GM19468 (cell line): ENCODE results near the gene PIRT.

Experiments
- ATAC-seq: cut with Tn5 transposase; IDR thresholded peaks from one replicate; pipeline ENCODE4 v1.9.1; 2021; ENCODE audit warnings: mild to moderate bottlenecking, moderate library complexity, moderate number of reproducible peaks; ENCODE audit not compliant: unreplicated experiment; ENCODE audit errors: extremely low read depth

Gene PIRT

GRCh38 chr17:10824874-10825273 lies 13.0 kb downstream of the PIRT start:
- no peak for ATAC-seq

DNA sequence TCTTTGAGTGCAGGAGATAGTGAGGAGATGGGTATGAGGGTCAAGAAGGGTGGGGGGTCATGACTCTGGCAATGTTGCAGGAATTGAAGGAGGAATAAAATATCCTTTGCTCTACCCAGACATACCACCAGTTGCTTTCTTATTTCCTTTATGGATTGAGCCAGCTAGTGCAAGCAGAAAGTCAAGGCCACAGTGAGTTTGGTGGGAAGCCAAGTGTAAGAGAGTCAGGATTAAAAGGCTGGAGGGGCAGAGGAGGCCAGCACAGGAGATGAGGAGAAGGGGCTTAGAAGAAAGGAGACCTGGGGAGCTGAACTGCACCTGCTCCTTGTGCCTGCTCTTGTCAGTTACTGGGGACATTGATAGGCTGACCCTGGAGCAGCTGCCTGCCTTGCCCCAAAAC lies 16.1 kb downstream of the PIRT start:
- no peak for ATAC-seq

- ATAC-seq = no peak
Measured at GRCh38 chr17:10821054-10821453, 16.8 kb downstream of the PIRT start.

GRCh38 chr17:10815319-10815718 lies 22.6 kb downstream of the PIRT start:
- no peak for ATAC-seq

DNA sequence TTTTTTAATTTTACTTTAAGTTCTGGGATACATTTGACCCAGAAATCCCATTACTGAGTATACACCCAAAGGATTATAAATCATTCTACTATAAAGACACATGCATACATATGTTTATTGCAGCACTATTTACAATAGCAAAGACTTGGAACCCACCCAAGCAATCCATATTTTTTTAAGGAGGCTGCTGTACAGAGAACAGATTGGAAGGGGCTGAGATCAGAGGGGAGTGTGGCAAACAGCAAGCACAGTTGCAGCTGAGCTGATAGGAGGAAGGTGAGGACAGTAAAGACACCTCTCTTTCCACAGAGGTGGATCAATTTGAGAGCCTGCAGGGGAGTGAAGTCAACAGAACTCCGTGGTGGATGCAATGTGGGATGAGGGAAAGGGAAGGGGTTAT lies 23.8 kb downstream of the PIRT start:
- ATAC-seq = no peak

GRCh38 chr17:10812674-10813073 lies 25.2 kb downstream of the PIRT start:
- ATAC-seq = no peak

GRCh38 chr17:10809605-10810004 lies 28.3 kb downstream of the PIRT start:
- no peak for ATAC-seq

DNA sequence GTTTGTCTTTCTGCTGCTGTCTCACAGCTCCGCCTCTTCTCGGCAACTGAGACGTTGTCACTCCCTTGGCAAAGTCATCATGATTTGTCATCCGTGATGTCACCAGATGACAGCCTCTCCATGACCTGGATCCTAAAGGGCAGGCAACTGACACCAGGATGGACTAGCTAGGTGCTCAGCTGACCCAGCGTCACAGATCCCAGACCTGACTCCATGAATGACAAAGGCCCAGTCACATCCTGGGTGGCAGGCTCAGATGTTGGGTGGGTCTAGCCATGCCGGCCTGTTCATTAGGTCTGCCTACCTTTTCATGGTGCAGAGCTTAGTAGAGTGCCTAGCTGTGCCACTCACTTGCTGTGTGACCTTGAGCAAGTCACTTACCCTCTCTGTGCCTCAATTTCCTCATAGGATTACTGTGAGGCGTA lies 30.2 kb downstream of the PIRT start:
- ATAC-seq = no peak

- ATAC-seq = no peak
Measured at GRCh38 chr17:10806545-10807262, 31.2 kb downstream of the PIRT start.

GRCh38 chr17:10805911-10806310 lies 32.0 kb downstream of the PIRT start:
- ATAC-seq = no peak

- no peak for ATAC-seq
Measured at GRCh38 chr17:10804546-10804945, 33.3 kb downstream of the PIRT start.

- no peak for ATAC-seq
Measured at GRCh38 chr17:10803830-10804475, 33.9 kb downstream of the PIRT start, which contains the start of gene TMEM238L. Gene TMEM238L, minus strand, starts transcription at chr17:10804099. Its CDS starts 136 bp downstream, at chr17:10803963.

GRCh38 chr17:10803350-10803749 lies 34.5 kb downstream of the PIRT start:
- ATAC-seq = no peak

- ATAC-seq = no peak
Measured at GRCh38 chr17:10802496-10803284, 35.2 kb downstream of the PIRT start.

- ATAC-seq = no peak
Measured at GRCh38 chr17:10799407-10799806, 38.5 kb downstream of the PIRT start.

- no peak for ATAC-seq
Measured at GRCh38 chr17:10798910-10799309, 39.0 kb downstream of the PIRT start.

DNA sequence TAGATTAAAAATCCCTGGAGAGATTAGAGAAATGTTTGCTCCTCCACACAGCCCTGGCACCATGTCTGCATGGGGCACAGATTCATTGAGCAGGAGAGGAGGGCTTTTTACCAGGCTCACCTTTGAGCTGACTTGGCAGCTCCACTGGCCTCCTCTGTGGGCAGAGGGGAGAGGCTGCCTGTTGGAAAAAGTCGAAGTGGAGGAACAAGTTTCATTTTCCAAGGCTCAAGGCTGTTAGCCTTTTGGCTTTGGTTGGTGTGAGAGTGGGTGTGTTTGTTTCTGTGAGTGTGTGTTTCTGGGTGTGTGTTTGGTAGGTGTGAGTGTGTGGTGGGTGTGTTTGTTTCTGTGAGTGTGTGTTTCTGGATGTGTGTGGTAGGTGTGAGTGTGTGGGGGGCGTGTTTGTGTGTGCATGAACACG lies 39.5 kb downstream of the PIRT start:
- ATAC-seq = no peak

DNA sequence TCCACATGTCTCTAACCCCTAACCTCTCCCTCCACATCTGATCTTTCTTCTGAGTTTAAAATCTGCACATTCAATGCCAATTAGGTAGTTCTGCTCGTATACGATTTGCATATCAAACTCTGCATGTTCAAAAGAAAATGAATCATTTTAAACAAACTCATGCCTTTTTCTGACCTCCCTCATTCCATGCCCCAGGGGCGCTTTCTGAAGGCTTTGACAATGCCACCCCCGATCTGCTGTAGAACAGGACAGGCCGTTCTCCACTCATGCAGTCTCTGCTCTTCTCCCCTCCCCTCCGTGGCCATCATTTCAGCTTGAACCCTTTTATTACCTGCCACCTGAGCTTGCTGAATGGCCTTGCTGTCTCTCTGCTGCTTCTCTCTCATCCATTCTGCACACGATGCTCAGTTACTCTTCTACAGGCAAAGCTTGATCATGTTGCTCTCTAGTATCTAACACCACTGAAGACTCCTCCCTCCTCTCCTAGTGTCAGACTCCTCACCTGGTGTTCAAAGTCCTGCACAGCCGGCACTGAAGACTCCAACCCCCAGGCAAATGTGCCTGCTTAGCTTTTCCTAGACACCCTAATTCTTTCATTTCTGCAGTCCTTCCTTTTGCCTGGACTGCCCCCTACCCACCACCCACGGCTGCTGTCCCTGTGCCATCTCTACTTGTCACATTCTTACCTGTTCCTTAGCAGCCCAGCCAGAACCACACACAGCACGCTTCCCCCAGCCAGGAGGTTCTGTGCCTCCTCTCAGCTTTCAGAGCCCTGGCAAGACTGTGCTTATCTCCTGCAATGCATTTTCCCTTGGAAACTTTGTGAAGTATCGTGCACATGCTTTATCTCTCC lies 40.2 kb downstream of the PIRT start:
- no peak for ATAC-seq

DNA sequence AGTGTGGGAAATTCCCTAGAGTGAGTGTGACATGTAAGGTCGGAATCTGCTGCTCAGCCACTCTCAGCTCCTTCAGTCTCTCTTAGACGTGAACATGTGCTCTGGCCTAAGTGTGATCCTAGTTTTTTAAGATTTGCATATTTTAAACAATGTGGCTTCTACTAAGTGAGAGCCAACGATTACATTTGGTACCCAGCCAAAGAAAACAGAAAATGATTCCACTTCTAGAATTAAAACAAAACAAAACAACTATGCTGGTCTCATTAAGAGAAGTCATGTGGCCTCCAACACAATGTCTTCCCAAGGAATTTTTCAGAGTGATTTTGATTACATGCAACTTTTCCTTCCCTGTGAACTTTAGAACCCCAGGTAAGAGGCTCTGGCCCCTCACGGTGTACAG lies 44.1 kb downstream of the PIRT start:
- no peak for ATAC-seq

DNA sequence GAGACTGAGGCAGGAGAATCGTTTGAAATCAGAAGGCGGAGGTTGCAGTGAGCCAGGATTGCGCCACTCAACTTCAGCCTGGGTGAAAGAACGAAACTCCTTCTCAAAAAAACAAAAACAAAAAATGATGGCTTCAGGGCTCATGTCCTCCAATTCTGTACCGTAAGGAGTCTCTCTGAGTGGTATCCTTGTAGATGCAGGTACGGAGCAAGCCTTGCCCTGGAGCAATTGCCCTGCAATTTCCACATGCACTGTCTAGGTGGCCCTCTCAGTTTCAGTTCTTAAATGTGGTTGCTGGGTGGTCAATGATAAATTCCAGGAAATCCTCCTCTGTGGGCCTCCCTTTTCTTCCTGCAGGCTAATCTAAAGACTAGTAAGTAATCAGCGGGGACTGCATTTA lies 44.6 kb downstream of the PIRT start:
- ATAC-seq = no peak
